ENCODE measurements around the gene ARMC9. TPM values are rescaled to one million over a fixed set of nuclear protein-coding genes. Genes with fewer than 3 reads are reported as not detected.
"Not testable (repeated sequence)": the region's sequence is repeated elsewhere in the genome, so short reads cannot be mapped to it uniquely, and the experiment has no call there.

The ARMC9 gene
- total RNA-seq, 1 experiment from 2014 or later: 38.3 TPM

- DNase-seq (ENCODE audit: low read depth): no peak
These were observed 143.8 kb downstream of the ARMC9 start for GRCh38 chr2:231342061-231342711.

DNA sequence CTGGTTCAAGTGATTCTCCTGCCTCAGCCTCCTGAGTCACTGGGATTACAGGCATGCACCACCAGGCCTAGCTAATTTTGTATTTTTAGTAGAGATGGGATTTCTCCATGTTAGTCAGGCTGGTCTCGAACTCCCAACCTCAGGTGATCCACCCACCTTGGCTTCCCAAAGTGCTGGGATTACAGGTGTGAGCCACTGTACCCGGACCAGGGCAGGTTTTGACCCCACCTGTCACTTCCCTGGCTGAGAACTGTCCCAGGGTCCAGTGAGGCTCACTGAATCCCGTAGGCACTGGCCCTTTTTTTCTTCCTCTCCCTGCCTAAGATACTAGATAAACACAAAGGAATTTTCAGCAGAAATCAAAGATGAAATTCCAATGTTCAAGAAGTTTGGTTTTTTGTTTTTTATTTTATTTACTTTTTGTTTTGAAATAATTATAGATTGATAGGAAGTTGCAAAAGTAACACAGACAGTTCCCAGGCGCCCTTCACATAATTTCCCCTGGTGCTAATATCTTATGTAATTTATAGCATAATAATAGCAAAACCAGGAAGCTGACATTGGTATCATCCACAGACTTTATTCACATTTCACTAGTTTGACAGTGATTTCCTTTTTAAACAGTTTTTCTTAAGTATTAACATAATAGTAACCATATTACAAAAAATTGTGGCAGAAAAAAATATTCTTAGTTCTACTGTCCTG, 144.7 kb downstream of the ARMC9 start:
- DNase-seq (ENCODE audit: low read depth): no peak

DNA sequence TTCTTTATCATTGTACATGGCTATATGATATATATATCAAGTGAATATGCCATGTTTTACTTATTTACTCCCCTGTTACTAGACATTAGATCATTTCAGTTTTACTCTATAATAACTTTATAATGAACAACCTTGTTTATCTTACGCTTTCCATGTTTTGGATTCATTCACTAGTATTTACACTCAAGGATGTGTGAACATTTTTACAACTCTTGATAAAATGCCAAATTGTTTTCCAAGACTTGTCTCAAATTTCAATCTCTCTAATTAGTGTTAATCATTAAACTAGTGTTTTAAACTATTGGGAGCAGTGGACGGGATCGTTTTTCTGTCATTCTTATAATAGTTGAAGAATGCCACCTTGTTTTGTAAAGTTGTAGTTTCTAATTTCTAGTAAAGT, 145.6 kb downstream of the ARMC9 start:
- no peak for DNase-seq (ENCODE audit: low read depth)

GRCh38 chr2:231344851-231345250, 146.4 kb downstream of the ARMC9 start:
- DNase-seq (ENCODE audit: low read depth): no peak

- no peak for DNase-seq (ENCODE audit: low read depth)
These were observed 148.7 kb downstream of the ARMC9 start for GRCh38 chr2:231347081-231347480.

GRCh38 chr2:231347638-231348037, 149.2 kb downstream of the ARMC9 start:
- no peak for DNase-seq (ENCODE audit: low read depth)

- no peak for DNase-seq (ENCODE audit: low read depth)
These were observed 149.7 kb downstream of the ARMC9 start for GRCh38 chr2:231348173-231348572.

DNA sequence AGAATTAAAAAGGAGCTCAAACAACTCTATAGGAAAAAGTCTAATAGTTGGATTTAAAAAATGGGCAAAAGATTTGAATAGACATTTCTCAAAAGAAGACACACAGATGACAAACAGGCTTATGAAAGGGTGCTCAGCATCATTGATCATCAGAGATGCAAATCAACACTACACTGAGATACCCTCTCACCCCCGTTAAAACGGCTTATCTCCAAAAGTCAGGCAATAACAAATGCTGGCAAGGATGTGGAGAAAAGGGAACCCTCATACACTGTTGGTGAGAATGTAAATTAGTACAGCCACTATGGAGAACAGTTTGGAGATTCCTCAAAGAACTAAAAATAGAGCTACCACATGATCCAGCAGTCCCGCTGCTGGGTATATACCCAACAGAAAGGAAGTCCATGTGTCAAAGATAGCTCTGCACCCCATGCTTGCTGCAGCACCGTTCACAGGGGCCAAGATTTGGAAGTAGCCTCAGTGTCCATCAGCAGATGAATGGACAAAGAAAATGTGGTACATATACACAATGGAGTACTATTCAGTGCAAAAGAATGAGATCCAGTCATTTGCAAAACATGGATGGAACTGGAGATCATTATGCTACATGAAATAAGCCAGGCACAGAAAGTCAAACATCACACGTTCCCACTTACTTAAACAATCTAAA, 150.4 kb downstream of the ARMC9 start:
- no peak for DNase-seq (ENCODE audit: low read depth)

DNA sequence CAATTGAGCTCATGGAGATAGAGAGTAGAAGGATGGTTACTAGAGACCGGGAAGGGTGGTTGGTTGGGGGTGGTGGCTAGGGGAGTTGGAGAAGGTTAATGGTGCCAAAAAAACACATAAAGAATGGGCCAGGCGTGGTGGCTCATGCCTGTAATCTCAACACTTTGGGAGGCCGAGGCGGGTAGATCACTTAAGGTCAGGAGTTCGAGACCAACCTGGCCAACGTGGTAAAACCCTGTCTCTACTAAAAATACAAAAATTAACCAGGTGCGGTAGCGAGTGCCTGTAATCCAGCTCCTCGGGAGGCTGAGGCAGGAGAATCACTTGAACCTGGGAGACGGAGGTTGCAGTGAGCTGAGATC, 150.9 kb downstream of the ARMC9 start:
- not testable (repeated sequence) for DNase-seq (ENCODE audit: low read depth)

DNA sequence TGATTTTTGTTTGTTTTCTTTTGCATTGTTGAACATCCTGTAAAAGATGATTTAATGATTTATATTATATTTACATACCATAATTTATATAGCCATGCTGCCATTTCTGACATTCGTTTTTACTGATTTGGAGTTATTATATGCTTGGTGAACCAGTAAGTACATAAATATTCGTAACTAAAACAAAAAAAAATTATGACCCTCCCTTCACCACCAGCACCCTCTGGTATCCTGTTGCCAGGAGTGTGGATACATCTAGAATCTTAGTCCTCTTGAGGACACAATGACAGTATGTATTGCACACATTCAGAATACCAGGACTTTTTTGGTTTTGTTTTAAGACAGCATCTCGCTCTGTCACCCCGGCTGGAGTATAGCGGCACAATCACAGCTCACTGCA, 153.2 kb downstream of the ARMC9 start:
- DNase-seq (ENCODE audit: low read depth): no peak

DNA sequence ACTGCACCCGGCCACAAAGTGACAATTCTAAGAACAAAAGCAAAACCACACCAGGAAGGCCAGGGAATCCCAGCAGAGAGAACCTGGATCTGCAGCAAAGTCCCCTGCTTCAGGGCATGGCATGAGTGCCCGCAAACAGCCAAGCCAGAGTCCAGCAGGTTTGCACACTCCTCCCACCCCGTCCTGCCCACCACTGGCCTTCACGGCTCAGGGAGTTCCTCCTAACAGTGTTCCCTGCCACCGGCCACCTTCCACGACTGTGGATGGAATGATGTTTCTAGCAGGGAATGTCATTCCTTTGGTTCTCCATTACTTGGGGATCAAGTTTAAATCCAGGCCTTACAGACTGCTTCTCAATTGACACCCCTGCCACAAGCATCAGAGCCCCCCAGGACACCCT, 155.0 kb downstream of the ARMC9 start:
- no peak for DNase-seq (ENCODE audit: low read depth)

DNA sequence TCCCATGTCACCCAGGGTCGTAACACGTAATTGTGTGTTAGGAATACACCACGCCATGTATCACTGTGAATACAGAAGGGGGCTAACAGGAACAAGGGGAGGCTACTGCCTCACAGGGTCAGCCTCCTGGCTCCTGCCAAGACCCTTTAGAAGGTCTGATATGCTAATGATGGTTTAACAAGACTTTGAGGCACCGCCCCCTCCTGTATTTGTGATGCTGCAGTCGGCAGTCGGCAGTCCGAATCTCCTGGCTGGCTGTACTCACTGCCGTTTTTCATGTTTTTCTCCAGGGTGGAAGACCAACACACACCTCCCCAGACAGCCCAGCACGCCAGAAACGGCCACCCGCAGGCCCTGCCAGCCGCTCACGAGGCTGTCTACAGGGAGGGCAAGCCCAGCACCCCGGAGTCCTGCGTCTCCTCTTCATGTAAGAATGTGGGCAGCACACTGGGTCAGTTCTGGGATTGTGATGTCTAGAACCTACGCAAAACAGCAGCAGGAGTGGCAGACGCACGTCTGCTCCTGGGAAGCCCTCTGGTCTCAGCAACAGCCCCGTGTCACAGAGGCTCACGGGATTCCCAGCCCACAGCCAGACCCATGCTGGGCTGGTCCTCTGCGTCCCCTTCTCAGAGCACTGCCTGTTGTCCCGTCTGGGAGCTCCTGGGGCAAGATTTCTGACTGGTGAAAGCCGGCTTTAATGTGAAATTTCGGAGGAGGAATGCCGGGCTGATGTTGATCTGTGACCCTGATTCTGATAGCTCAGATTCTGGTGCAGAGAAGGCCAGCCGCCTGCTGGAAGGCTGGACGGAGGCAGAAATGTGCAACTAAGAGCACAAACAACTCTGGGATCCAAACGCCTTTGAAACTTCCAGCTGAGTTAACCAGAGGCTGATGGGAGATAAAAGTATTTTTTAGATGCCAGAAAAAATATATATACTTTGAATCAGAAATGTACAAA, 157.4 kb downstream of the ARMC9 start:
- no peak for DNase-seq (ENCODE audit: low read depth)

DNA sequence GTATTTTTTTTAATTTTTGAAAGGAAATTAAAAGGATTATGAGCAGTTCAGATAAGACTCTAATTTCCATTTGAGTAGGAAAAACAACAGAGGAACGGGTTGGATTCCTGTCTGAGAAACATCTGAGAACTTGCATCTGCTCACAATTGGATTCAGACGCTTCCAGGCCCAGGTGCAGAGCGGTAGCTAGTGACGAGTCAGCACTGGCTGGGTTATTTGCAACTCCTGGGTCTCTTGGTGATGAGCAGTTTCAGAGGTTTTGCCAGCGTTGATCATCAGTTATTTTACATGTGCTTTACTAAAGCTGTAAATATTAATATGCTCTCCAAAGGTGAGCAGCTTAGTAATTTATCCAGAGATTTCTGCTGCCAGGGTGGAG, 158.0 kb downstream of the ARMC9 start:
- no peak for DNase-seq (ENCODE audit: low read depth)

GRCh38 chr2:231357048-231357447, 158.6 kb downstream of the ARMC9 start:
- DNase-seq (ENCODE audit: low read depth): no peak

DNA sequence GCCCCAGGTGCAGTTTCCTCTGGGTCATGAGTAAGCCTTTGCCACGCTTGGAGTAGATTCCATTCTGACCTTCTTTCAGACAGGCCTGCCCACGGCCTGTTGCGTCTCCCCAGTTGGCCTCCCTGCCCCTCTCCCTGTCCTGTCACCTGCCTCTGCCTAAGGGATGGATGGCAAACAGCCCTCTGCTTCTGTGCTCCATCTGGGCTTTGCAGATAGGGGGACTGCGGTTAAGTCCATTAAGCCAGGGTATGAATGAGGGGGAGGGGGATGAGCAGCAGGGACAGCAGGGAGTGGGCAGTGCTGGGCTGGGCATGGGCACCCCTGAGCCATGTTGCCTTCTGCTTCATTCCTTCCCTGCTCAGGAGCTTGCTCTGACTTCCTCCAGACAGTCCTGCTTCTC, 159.5 kb downstream of the ARMC9 start:
- no peak for DNase-seq (ENCODE audit: low read depth)

- no peak for DNase-seq (ENCODE audit: low read depth)
These were observed 161.0 kb downstream of the ARMC9 start for GRCh38 chr2:231359441-231359840.

- DNase-seq (ENCODE audit: low read depth): no peak
These were observed 161.5 kb downstream of the ARMC9 start for GRCh38 chr2:231359948-231360347.

- DNase-seq (ENCODE audit: low read depth): no peak
These were observed 162.0 kb downstream of the ARMC9 start for GRCh38 chr2:231360401-231360800.

GRCh38 chr2:231360881-231361371, 162.5 kb downstream of the ARMC9 start:
- no peak for DNase-seq (ENCODE audit: low read depth)

GRCh38 chr2:231361701-231362554, 163.5 kb downstream of the ARMC9 start:
- DNase-seq (ENCODE audit: low read depth): no peak
